Cardiac fibroblast (primary cell): Measurements from ENCODE around the gene ASPSCR1.

Experiments used
- DNase-seq, 2 donors: peaks; one replicate each; pipeline versions ENCODE4 v3.0.0 to v3.0.0-alpha.2; 2010; ENCODE audit warnings: low read depth in 2 of 2
- H3K4me3 ChIP-seq, 2 donors: replicated peaks in 1 of 2; 1 replicate in 1 of 2; 2 replicates in 1 of 2; pipeline ENCODE4 v1.5.1; 2011; ENCODE audit warnings: low read depth in 2 of 2, low read length in 2 of 2, mild to moderate bottlenecking in 2 of 2, moderate library complexity in 1 of 2
- TF ChIP-seq, protein P1 (sequence below): IDR thresholded peaks from one replicate; pipeline ENCODE4 v1.5.1; 2011; ENCODE audit warnings: low read depth, mild to moderate bottlenecking, low read length, inconsistent platforms

Gene ASPSCR1

DNA sequence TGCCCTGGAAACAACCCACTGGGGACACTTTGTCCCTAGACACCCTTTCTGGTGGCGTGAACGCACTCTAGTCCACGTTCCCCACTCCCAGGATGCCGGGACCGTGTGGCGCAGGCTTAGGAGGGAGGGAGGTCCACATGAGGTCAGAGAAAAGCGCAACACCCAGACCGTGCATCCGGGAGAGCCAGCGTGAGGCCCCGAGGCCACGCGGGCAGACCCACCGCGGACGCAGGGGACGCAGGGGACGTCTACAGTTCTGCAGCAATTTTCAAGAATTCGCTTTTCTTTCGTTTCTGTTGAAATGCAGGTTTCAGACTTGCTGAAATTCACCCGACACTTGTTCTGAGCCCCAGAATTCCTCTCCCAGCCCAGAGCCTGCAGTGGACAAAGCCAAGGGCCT is 69.5 kb downstream of the ASPSCR1 start:
- TF ChIP-seq, protein P1, sequence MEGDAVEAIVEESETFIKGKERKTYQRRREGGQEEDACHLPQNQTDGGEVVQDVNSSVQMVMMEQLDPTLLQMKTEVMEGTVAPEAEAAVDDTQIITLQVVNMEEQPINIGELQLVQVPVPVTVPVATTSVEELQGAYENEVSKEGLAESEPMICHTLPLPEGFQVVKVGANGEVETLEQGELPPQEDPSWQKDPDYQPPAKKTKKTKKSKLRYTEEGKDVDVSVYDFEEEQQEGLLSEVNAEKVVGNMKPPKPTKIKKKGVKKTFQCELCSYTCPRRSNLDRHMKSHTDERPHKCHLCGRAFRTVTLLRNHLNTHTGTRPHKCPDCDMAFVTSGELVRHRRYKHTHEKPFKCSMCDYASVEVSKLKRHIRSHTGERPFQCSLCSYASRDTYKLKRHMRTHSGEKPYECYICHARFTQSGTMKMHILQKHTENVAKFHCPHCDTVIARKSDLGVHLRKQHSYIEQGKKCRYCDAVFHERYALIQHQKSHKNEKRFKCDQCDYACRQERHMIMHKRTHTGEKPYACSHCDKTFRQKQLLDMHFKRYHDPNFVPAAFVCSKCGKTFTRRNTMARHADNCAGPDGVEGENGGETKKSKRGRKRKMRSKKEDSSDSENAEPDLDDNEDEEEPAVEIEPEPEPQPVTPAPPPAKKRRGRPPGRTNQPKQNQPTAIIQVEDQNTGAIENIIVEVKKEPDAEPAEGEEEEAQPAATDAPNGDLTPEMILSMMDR: no peak
- no peak for DNase-seq
- no peak overlapping the region for H3K4me3 ChIP-seq

DNA sequence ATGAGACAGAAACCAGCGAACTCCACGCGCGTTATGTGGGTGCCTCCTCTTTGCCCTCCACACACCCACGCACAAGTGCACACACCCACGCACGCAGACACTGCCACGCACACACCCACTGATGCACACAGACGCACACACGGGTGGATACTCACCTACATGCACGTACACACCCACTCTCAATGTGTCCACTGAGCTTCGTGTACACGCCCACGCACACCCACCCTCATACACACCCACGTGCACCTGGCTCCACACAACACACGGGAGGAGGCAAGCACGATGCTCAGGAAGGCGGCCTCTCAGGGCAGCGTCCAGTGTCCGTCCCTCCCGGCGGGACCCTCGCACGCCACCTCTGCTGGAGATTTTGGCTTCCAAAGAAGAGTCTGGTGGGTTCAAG is 70.0 kb downstream of the ASPSCR1 start:
- TF ChIP-seq, protein P1: no peak
- H3K4me3 ChIP-seq: no peak overlapping the region
- DNase-seq: no peak

DNA sequence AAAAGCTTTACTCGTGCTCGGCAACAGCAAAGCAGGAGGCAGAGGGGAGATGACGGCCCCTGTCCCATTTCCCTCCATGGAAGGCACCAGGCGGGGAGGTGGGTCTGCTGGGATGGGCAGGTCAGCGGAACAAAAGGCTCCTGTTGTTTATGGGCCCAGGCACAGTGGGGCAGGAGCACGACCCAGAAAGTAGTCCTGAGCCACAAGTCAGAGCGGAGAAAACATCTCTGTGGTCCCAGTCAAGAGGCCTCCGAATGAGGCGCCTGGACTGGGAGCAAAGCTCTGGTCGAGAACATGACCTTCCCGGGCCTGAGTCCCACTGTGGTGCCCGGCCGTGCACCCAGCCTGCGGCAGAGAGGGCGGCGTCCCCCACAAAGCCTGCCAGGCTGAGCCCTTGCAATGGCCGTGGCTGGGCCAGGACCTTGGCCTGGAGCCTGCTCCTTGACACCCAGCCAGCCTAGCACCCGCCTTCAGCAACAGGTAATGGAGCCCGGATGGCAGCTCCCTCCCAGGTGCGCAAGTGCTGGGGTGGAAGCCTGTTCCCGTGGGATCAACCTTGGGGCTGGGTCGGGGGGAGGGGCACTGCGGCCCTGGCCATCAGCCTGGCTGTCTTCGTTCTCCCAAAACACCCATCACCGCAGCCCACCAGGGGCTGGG is 70.6 kb downstream of the ASPSCR1 start:
- TF ChIP-seq, protein P1: no peak
- DNase-seq: no peak
- no peak overlapping the region for H3K4me3 ChIP-seq

DNA sequence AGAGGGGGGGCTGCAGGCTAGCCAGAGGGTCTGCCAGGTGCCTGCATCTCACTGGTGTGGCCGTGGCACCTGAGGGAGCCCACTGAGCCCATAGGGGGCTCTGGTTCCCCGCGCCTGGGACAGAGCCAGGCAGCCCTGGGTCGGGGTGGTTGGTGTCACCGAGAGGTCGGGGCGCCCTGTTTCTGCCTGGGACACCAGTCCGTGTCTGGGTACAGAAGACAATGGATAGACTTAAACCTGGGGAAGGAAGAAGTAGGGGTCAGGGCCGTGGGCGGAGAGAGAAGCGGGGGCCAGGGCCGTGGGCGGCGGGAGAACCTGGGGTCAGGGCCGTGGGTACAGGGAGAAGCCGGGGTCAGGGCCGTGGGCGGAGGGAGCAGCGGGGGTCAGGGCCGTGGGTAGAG is 71.1 kb downstream of the ASPSCR1 start:
- no peak overlapping the region for H3K4me3 ChIP-seq
- DNase-seq: no peak
- TF ChIP-seq, protein P1: no peak

DNA sequence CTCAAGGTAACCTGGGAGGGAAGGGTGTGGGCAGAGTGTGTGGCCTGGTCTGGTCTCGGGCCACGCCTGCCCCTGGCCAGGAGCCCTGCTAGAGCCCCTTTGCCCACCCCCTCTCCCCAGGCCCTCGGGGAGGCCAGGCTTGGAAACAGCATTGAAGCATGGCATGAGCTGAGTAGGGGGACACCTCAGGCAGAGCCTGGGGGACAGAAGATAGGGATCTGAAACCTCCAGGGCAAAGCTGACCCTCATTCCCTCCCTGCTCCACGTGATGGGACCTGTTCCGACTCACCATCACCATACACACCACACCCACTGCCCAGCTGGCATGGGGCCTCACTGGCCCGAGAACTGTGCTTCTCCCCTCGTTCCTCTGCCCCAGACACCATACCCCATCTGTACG is 71.7 kb downstream of the ASPSCR1 start:
- H3K4me3 ChIP-seq: no peak overlapping the region
- TF ChIP-seq, protein P1: no peak
- DNase-seq: no peak

DNA sequence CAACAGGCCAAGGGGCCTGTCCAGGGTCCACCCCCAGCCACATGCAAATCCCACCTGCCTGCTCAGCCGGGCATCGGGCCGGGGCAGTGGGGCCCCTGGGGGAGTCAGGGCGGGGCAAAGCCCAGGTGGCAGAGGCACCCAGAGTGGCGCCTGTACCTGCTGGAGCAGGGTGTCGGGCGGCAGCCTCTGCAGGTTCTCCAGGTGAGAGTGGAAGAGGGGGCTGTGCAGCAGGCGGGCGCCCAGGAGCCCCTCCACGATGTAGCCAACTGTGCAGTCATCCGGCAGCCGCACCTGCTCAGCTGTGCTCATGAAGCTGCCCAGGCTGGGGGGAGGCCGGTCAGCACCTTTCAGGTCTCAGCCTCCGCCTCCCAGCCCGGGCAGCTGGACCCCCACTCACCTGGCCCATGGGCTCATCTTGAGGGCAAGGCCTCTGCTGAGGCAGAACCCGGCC is 72.1 kb downstream of the ASPSCR1 start:
- no peak for DNase-seq
- TF ChIP-seq, protein P1: no peak
- H3K4me3 ChIP-seq: no peak overlapping the region
